ENCODE data around the gene TMCO1. TPM values are rescaled to one million over a fixed set of nuclear protein-coding genes. Genes with fewer than 3 reads are reported as not detected.
"Not testable (repeated sequence)": the region's sequence is repeated elsewhere in the genome, so short reads cannot be mapped to it uniquely, and the experiment has no call there.

The TMCO1 gene
- total RNA-seq, 6 donors from 2014 or later = 10.5 to 82.4 (median 55.8) TPM

DNA sequence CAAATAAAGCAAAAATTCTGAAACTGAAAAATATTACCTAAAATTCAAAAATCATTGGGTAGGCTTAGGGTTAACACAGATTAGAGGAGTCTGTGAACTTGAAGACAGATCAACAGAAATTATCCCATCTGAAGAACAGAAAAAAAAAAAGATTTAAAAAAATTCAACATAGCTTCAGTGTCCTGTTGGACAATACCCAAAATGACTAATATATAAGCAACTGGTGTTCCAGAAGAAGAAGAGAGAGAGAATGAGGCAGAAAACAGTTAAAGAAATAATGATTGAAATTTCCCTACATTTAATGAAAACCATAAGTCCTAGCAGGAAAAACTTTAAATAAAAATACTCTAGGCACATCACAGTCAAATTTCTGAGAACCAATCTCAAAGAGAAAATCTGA is 31.5 kb downstream of the TMCO1 start:
- no peaks in the 10 kb centered on the region for H3K4me1 ChIP-seq
- no peak for ATAC-seq (ENCODE audit: low FRiP score in 2 of 2)
- no peak overlapping the region for H3K4me3 ChIP-seq
- TF ChIP-seq, protein P1, sequence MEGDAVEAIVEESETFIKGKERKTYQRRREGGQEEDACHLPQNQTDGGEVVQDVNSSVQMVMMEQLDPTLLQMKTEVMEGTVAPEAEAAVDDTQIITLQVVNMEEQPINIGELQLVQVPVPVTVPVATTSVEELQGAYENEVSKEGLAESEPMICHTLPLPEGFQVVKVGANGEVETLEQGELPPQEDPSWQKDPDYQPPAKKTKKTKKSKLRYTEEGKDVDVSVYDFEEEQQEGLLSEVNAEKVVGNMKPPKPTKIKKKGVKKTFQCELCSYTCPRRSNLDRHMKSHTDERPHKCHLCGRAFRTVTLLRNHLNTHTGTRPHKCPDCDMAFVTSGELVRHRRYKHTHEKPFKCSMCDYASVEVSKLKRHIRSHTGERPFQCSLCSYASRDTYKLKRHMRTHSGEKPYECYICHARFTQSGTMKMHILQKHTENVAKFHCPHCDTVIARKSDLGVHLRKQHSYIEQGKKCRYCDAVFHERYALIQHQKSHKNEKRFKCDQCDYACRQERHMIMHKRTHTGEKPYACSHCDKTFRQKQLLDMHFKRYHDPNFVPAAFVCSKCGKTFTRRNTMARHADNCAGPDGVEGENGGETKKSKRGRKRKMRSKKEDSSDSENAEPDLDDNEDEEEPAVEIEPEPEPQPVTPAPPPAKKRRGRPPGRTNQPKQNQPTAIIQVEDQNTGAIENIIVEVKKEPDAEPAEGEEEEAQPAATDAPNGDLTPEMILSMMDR (IDR thresholded peaks at IDR 0.05) = no peak
- TF ChIP-seq POLR2AphosphoS5 (IDR thresholded peaks at IDR 0.05) = no peak
- no peak for TF ChIP-seq EP300 (IDR thresholded peaks at IDR 0.05)
- TF ChIP-seq POLR2A (IDR thresholded peaks at IDR 0.05) = no peak
- no peaks in the 10 kb centered on the region for H3K27me3 ChIP-seq
- H3K27ac ChIP-seq = no peak overlapping the region
- H3K36me3 ChIP-seq = peaks cover 18 to 48% (median 30%) of the 10 kb centered on the region in 4 donors
- no peaks in the 10 kb centered on the region for H3K9me3 ChIP-seq
- no peak for DNase-seq

DNA sequence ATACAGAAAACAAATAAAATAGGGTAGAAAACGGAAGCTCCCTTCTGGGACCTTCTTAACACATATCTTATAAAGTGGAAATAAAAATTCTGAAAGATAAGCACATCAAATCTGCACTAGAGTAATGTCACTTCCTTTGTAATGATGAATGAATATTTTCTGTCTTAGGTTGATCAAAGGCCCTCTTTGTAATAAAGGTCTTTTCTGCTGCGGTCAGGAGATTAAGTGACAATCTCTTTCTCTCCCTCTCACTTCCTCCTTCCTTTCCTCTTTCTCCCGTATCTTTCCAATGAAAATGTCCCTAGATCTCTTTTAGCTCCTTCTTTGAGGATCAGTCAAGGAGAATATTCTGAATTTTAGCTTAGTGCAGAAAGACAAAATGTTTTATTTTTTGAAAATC is 33.8 kb downstream of the TMCO1 start:
- H3K4me1 ChIP-seq = no peaks in the 10 kb centered on the region
- no peak overlapping the region for H3K4me3 ChIP-seq
- H3K9me3 ChIP-seq = no peaks in the 10 kb centered on the region
- DNase-seq (no peak), ATAC-seq (ENCODE audit: low FRiP score in 2 of 2) (no peak)
- no peak overlapping the region for H3K27ac ChIP-seq
- TF ChIP-seq, protein P1 (IDR thresholded peaks at IDR 0.05) = no peak
- no peak for TF ChIP-seq POLR2A (IDR thresholded peaks at IDR 0.05)
- no peak for TF ChIP-seq EP300 (IDR thresholded peaks at IDR 0.05)
- no peak for TF ChIP-seq POLR2AphosphoS5 (IDR thresholded peaks at IDR 0.05)
- H3K27me3 ChIP-seq = no peaks in the 10 kb centered on the region
- 78 to 84% methylated on average over 3 of the region's 3 CpGs for WGBS, 2 donors
- H3K36me3 ChIP-seq = peaks cover 0 to 37% (median 11%) of the 10 kb centered on the region in 4 donors

DNA sequence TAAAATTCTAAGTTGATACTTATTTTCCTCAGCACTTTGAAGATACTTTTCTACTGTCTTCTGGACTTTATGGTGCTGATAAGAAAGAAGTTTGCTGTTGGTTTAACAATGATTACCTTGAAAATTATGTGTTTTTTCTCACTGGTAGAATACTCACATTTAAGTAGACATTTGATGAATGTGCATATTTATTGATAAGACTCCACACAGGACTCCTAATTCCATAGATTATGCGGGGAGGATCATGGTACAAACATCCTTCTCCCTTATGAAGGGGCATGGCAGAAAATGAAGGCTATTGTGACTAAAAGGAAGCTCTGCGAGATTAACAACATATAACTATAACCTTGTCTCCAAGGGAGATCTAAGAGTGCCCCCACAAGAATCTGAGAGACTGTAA is 41.8 kb downstream of the TMCO1 start:
- H3K9me3 ChIP-seq = no peaks in the 10 kb centered on the region
- 95 to 100% methylated on average over 2 of the region's 2 CpGs for WGBS, 2 donors
- DNase-seq (no peak), ATAC-seq (ENCODE audit: low FRiP score in 2 of 2) (no peak)
- H3K36me3 ChIP-seq = peaks cover 4 to 36% (median 18%) of the 10 kb centered on the region in 4 donors
- H3K27ac ChIP-seq = no peak overlapping the region
- no peaks in the 10 kb centered on the region for H3K27me3 ChIP-seq
- no peaks in the 10 kb centered on the region for H3K4me1 ChIP-seq
- H3K4me3 ChIP-seq = no peak overlapping the region
- no peak for TF ChIP-seq POLR2A (IDR thresholded peaks at IDR 0.05)
- TF ChIP-seq, protein P1 (IDR thresholded peaks at IDR 0.05) = no peak
- no peak for TF ChIP-seq EP300 (IDR thresholded peaks at IDR 0.05)
- TF ChIP-seq POLR2AphosphoS5 (IDR thresholded peaks at IDR 0.05) = no peak

DNA sequence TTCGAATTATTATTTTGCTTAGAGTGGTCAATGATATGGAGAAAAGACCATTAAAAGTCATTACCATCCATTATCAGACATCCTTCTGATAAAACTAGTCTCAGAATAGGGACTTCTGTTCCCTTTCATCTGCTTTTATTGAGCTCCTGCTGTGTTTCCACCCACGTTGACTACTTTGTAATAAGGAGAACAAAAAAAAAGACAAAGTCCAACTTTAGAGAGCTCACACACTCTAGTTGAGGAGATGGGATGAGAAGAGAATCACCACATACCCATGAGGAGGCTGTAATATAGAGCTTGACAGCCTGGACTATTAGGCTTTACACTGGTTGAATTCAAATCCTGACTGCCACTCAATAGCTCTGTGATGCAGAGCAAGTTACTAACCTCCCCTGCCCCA is 42.5 kb downstream of the TMCO1 start:
- no peak for TF ChIP-seq EP300 (IDR thresholded peaks at IDR 0.05)
- TF ChIP-seq, protein P1 (IDR thresholded peaks at IDR 0.05) = no peak
- no peak for TF ChIP-seq POLR2AphosphoS5 (IDR thresholded peaks at IDR 0.05)
- no peak for TF ChIP-seq POLR2A (IDR thresholded peaks at IDR 0.05)
- Histone ChIP-seq H3K4me3 (no peak overlapping the region), H3K4me1 (no peaks in the 10 kb centered on the region), H3K27me3 (no peaks in the 10 kb centered on the region), H3K9me3 (no peaks in the 10 kb centered on the region), H3K36me3 (peaks cover 4 to 29% (median 18%) of the 10 kb centered on the region in 4 donors), H3K27ac (no peak overlapping the region)
- DNase-seq (no peak), ATAC-seq (ENCODE audit: low FRiP score in 2 of 2) (no peak)
- 93 to 96% methylated on average over 2 of the region's 2 CpGs for WGBS, 2 donors

DNA sequence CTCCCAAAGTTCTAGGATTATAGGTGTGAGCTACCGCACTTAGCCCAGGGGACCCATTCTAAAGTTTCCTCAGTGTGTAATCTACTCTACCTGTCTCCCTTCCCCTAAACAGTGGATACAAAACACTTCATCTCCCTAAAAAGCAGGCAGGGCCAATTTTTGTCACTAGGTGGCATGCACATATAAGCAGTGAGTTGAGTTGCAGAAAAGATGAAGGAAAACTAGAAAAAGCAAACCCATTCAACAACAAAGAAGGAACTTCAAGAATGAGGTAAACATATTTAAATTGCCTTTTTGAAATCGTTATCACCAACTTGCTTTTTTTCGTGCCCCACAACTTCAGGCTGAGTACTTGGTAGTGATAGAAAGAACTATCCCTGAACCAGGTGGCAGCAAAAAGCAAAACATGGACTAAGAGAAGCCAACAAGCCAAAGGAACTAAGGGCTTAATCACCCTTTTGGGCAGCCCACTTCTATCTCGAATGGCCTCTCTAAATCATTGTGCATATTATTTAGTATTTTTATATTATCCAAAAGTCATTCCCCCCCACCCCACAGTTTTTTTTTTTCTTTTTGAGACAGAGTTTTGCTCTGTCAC is 50.7 kb downstream of the TMCO1 start:
- Histone ChIP-seq H3K4me1 (no peaks in the 10 kb centered on the region), H3K9me3 (no peaks in the 10 kb centered on the region), H3K27ac (no peak overlapping the region), H3K36me3 (no peaks in the 10 kb centered on the region), H3K27me3 (no peaks in the 10 kb centered on the region), H3K4me3 (no peak overlapping the region)
- TF ChIP-seq POLR2A (IDR thresholded peaks at IDR 0.05) (no peak), EP300 (IDR thresholded peaks at IDR 0.05) (no peak)
- TF ChIP-seq, protein P1 (IDR thresholded peaks at IDR 0.05) = peak; percentile 14 to 66 (median 42)
- no peak for DNase-seq
- 22 to 29% methylated on average over 4 of the region's 4 CpGs for WGBS, 2 donors
- peak in 1 of 2 donors; percentile 54 for ATAC-seq (ENCODE audit: low FRiP score in 2 of 2)

DNA sequence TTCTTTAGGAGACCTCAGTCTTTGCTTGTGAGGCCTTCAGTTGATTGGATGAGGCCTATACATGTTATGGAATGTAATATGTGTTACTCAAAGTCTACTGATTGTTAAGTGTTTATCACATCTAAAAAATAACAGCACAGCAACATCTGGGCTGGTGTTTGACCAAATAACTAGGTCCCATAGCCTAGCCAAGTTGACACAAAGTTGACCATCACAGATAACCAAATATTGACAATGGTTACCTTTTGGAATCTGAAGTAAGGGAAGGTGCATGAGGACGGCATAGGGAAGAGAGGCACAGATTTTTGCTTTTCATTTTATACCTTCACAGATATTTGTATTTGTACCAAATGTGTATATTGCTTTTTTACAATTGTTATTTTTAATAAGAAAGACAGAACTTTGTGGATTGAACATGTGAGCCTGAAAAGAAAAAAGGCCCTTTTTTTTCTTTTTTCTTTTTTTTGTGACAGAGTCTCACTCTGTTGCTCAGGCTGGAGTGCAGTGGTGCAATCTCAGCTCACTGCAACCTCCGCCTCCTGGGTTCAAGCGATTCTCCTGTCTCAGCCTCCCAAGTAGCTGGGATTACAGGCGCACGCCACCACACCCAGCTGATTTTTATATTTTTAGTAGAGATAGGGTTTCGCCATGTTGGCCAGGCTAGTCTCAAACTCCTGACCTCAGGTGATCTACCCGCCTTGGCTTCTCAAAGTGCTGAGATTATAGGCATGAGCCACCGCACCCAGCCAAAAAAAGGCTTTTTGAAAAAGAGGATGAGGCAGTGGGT is 52.2 kb downstream of the TMCO1 start:
- 81 to 93% methylated on average over 8 of the region's 8 CpGs for WGBS, 2 donors

More for the DNA sequence above, 52.2 kb downstream of the TMCO1 start:
- H3K9me3 ChIP-seq; ATAC-seq (ENCODE audit: low FRiP score in 2 of 2); H3K36me3 ChIP-seq; H3K4me1 ChIP-seq; DNase-seq; H3K4me3 ChIP-seq; H3K27ac ChIP-seq; H3K27me3 ChIP-seq: not testable (repeated sequence)

Measured in upper lobe of left lung (tissue), 6 donors.